Loucy (cell line): ENCODE data around the gene PARVA.

Source experiments
- H2AFZ ChIP-seq: fragments of 200-600 bp; sonication (generic); 2 replicates; pipeline ENCODE4 v1.6.0; 2016; ENCODE audit warnings: antibody characterized with exemption, mild to moderate bottlenecking, low read length, moderate library complexity
- H3F3A ChIP-seq: fragments of 200-600 bp; 2 replicates; pipeline ENCODE4 v1.6.0; 2016; ENCODE audit warnings: antibody characterized with exemption, low read depth, mild to moderate bottlenecking
- H3K27me3 ChIP-seq: fragments of 200-600 bp; sonication (generic); 2 replicates; pipeline ENCODE4 v1.6.1; 2014; ENCODE audit warnings: low read length, mild to moderate bottlenecking; ENCODE audit not compliant: insufficient read depth, poor library complexity, severe bottlenecking
- H3K36me3 ChIP-seq: fragments of 200-600 bp; sonication (generic); 2 replicates; pipeline ENCODE4 v1.6.1; 2016; ENCODE audit warnings: low read length; ENCODE audit not compliant: insufficient read depth
- H3K4me1 ChIP-seq: fragments of 200-600 bp; sonication (generic); 2 replicates; pipeline ENCODE4 v1.5.1; 2014; ENCODE audit warnings: low read length, mild to moderate bottlenecking; ENCODE audit not compliant: insufficient read depth, poor library complexity, severe bottlenecking
- H3K4me2 ChIP-seq: fragments of 200-600 bp; sonication (generic); 2 replicates; pipeline ENCODE4 v1.6.0; 2014; ENCODE audit warnings: antibody characterized with exemption, low read length, low read depth, mild to moderate bottlenecking; ENCODE audit not compliant: poor library complexity, severe bottlenecking
- H3K4me3 ChIP-seq: fragments of 200-600 bp; sonication (generic); 2 replicates; pipeline ENCODE4 v1.5.1; 2014; ENCODE audit warnings: low read length, mild to moderate bottlenecking, mixed read lengths; ENCODE audit not compliant: poor library complexity, severe bottlenecking
- H3K79me2 ChIP-seq: fragments of 200-600 bp; sonication (generic); 2 replicates; pipeline ENCODE4 v1.6.1; 2014; ENCODE audit warnings: low read length; ENCODE audit not compliant: insufficient read depth
- H3K9ac ChIP-seq: fragments of 200-600 bp; sonication (generic); 2 replicates; pipeline ENCODE4 v1.6.0; 2014; ENCODE audit warnings: mild to moderate bottlenecking, low read depth, low read length, moderate library complexity; ENCODE audit not compliant: poor library complexity, severe bottlenecking
- H3K9me2 ChIP-seq: fragments of 200-600 bp; sonication (generic); replicated peaks from 2 replicates; pipeline ENCODE4 v1.6.1; 2016; ENCODE audit warnings: low read depth, low read length, mixed read lengths
- H3K9me3 ChIP-seq: fragments of 200-600 bp; sonication (generic); 2 replicates; pipeline ENCODE4 v1.6.1; 2014; ENCODE audit warnings: mild to moderate bottlenecking, antibody characterized with exemption, low read length, low read depth; ENCODE audit not compliant: insufficient read depth
- H4K20me1 ChIP-seq: fragments of 200-600 bp; sonication (generic); 2 replicates; pipeline ENCODE4 v1.6.0; 2014; ENCODE audit warnings: antibody characterized with exemption, low read length, mild to moderate bottlenecking; ENCODE audit not compliant: insufficient read depth, poor library complexity, severe bottlenecking
- EZH2phosphoT487 ChIP-seq: fragments of 200-600 bp; IDR thresholded peaks from 2 replicates; pipeline ENCODE4 v1.6.1; 2018; ENCODE audit warnings: antibody characterized with exemption, mild to moderate bottlenecking, moderate library complexity, borderline replicate concordance
- TF ChIP-seq, protein P1 (sequence below): fragments of 200-600 bp; sonication (generic); conservative IDR thresholded peaks from 2 replicates; pipeline ENCODE4 v1.5.1; 2014; ENCODE audit warnings: mild to moderate bottlenecking, antibody characterized with exemption, low read length

PARVA gene

DNA sequence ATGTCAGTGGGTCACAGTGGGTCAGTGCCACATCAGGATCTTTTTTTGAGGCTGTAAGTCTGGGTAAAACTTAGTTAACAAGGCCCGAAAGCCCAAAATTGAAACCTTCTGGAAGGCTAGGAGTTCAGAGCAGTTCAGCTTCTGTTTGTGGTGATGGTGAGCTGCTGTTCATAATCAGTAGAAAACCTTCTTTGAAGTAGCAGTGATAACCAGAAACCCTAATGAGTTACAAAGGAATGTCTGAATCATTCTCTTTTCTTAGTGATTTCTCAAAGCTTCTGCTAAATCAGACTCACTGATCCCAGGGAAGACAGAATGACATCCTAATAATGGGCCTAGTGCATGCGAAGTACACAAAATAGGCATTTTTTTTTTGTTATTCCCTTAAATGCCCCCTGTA, 124.7 kb downstream of the PARVA start:
- H3K4me3 ChIP-seq, result no peak overlapping the region
- TF ChIP-seq, protein P1, sequence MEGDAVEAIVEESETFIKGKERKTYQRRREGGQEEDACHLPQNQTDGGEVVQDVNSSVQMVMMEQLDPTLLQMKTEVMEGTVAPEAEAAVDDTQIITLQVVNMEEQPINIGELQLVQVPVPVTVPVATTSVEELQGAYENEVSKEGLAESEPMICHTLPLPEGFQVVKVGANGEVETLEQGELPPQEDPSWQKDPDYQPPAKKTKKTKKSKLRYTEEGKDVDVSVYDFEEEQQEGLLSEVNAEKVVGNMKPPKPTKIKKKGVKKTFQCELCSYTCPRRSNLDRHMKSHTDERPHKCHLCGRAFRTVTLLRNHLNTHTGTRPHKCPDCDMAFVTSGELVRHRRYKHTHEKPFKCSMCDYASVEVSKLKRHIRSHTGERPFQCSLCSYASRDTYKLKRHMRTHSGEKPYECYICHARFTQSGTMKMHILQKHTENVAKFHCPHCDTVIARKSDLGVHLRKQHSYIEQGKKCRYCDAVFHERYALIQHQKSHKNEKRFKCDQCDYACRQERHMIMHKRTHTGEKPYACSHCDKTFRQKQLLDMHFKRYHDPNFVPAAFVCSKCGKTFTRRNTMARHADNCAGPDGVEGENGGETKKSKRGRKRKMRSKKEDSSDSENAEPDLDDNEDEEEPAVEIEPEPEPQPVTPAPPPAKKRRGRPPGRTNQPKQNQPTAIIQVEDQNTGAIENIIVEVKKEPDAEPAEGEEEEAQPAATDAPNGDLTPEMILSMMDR, result no peak
- TF ChIP-seq EZH2phosphoT487, result no peak
- no peaks in the 10 kb centered on the region for H3F3A ChIP-seq
- no peak overlapping the region for H3K4me2 ChIP-seq
- no peaks in the 10 kb centered on the region for H3K4me1 ChIP-seq
- H3K27me3 ChIP-seq, result no peaks in the 10 kb centered on the region
- H4K20me1 ChIP-seq, result no peaks in the 10 kb centered on the region
- no peak overlapping the region for H2AFZ ChIP-seq
- H3K9me3 ChIP-seq, result no peaks in the 10 kb centered on the region
- H3K9ac ChIP-seq, result no peak overlapping the region
- H3K36me3 ChIP-seq, result no peaks in the 10 kb centered on the region
- H3K79me2 ChIP-seq, result no peaks in the 10 kb centered on the region
- H3K9me2 ChIP-seq, result no peaks in the 10 kb centered on the region

DNA sequence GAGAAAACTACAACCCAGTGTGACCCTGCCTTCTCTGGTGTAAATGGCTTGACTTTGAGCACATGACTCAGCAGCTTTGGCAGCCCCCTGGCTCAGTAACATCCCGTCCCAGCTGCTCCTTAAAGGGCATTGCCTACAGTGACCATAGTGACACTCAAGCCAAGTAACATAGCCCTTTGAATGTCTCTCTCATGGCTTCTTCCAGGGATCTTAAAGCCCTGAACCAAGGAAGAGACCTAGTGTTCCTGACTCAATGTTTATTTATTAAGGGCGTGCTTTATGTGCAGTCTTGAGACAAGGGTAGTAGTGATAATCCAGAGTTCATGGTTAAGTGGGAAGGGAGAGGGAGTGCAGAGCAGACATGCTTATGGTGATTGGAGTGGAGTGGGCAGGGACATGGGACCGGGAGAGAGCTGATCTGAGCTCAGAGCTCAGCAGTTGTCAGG, 125.7 kb downstream of the PARVA start:
- H4K20me1 ChIP-seq, result no peaks in the 10 kb centered on the region
- no peaks in the 10 kb centered on the region for H3K36me3 ChIP-seq
- no peaks in the 10 kb centered on the region for H3F3A ChIP-seq
- H3K79me2 ChIP-seq, result no peaks in the 10 kb centered on the region
- H3K27me3 ChIP-seq, result no peaks in the 10 kb centered on the region
- H3K4me1 ChIP-seq, result no peaks in the 10 kb centered on the region
- no peak overlapping the region for H3K4me3 ChIP-seq
- TF ChIP-seq, protein P1, result no peak
- TF ChIP-seq EZH2phosphoT487, result no peak
- no peaks in the 10 kb centered on the region for H3K9me2 ChIP-seq
- no peak overlapping the region for H2AFZ ChIP-seq
- H3K9ac ChIP-seq, result no peak overlapping the region
- no peaks in the 10 kb centered on the region for H3K9me3 ChIP-seq
- H3K4me2 ChIP-seq, result no peak overlapping the region

DNA sequence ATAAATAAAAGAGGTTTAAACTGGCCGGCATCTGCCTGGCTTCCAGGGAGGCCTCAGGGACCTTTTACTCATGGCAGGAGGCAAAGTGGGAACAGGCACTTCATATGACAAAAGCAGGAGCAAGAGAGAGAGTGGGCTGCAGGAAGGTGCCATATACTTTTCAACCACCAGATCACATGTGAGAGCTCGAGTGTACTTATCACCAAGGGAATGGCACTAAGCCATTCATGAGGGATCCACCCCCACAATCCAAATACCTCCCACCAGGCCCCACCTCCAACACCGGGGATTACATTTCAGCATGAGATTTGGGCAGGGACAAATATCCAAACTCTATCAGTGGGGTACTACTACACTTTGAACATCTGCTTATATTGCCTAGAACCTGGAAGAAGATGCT, 126.5 kb downstream of the PARVA start:
- no peaks in the 10 kb centered on the region for H3K36me3 ChIP-seq
- no peak overlapping the region for H3K4me2 ChIP-seq
- H3F3A ChIP-seq, result no peaks in the 10 kb centered on the region
- no peaks in the 10 kb centered on the region for H4K20me1 ChIP-seq
- H2AFZ ChIP-seq, result no peak overlapping the region
- no peaks in the 10 kb centered on the region for H3K79me2 ChIP-seq
- no peaks in the 10 kb centered on the region for H3K27me3 ChIP-seq
- no peak overlapping the region for H3K9ac ChIP-seq
- TF ChIP-seq, protein P1, result no peak
- no peak for TF ChIP-seq EZH2phosphoT487
- no peaks in the 10 kb centered on the region for H3K9me3 ChIP-seq
- H3K4me3 ChIP-seq, result no peak overlapping the region
- no peaks in the 10 kb centered on the region for H3K4me1 ChIP-seq
- no peaks in the 10 kb centered on the region for H3K9me2 ChIP-seq
